IMR-90 (cell line): ENCODE data around the gene MED12L. TPM values are rescaled to one million over a fixed set of nuclear protein-coding genes. Genes with fewer than 3 reads are reported as not detected.

ENCODE experiments used
- ATAC-seq: fragments of 200-7000 bp; cut with Tn5 transposase; 2 replicates; pipeline ENCODE4 v1.9.1; 2020; ENCODE audit warnings: low read depth, mild to moderate bottlenecking, moderate library complexity
- BruUV-seq: library from RNA; stranded (reverse); fragments of 400-500 nt; replicated peaks from 2 replicates; lab custom pipeline; 2021; lab: Mats Ljungman, UMichigan
- CTCF ChIA-PET: fragments of 300-600 bp; formaldehyde crosslinking; extraction: SDS; loops from one replicate; lab custom pipeline; 2021; ENCODE audit warnings: antibody characterized with exemption; lab: Yijun Ruan, JAX
- POLR2A ChIA-PET: fragments of 300-600 bp; sonication (Branson Sonifier 250); formaldehyde crosslinking; loops from one replicate; lab custom pipeline; 2022; ENCODE audit warnings: antibody characterized with exemption; ENCODE audit not compliant: unreplicated experiment; lab: Charles Lee
- DNase-seq: peaks from one replicate; pipeline ENCODE4 v3.0.0; 2013
- H2AFZ ChIP-seq: replicated peaks from 2 replicates; pipeline ENCODE3; 2013; ENCODE audit warnings: low read length, mild to moderate bottlenecking; ENCODE audit not compliant: poor library complexity
- H2AK5ac ChIP-seq: 2 replicates; pipeline ENCODE4 v1.6.1; 2013; ENCODE audit warnings: low read depth, low read length, inconsistent platforms
- H2AK9ac ChIP-seq: replicated peaks from 2 replicates; pipeline ENCODE3; 2013; ENCODE audit warnings: mild to moderate bottlenecking, low read depth, low read length, moderate library complexity; ENCODE audit not compliant: poor library complexity
- H2BK120ac ChIP-seq: 2 replicates; pipeline ENCODE4 v1.6.1; 2013; ENCODE audit warnings: low read depth, low read length, inconsistent platforms
- H2BK15ac ChIP-seq: 3 replicates; pipeline ENCODE4 v1.6.1; 2013; ENCODE audit warnings: low read depth, low read length, inconsistent platforms
- H2BK20ac ChIP-seq: 2 replicates; pipeline ENCODE4 v1.6.1; 2013; ENCODE audit warnings: low read depth, mild to moderate bottlenecking, inconsistent platforms, low read length, moderate library complexity
- H2BK5ac ChIP-seq: 2 replicates; pipeline ENCODE4 v1.6.1; 2013; ENCODE audit warnings: mild to moderate bottlenecking, low read depth, low read length, inconsistent platforms; ENCODE audit not compliant: poor library complexity, severe bottlenecking
- H3K14ac ChIP-seq: replicated peaks from 2 replicates; pipeline ENCODE4 v1.6.1; 2013; ENCODE audit warnings: low read depth, low read length, inconsistent platforms
- H3K18ac ChIP-seq: 2 replicates; pipeline ENCODE4 v1.6.1; 2013; ENCODE audit warnings: low read depth, low read length, control low read depth
- H3K23ac ChIP-seq: 2 replicates; pipeline ENCODE4 v1.6.1; 2013; ENCODE audit warnings: low read depth, low read length, inconsistent platforms
- H3K27ac ChIP-seq: 2 replicates; pipeline ENCODE4 v1.5.1; 2013; ENCODE audit warnings: mild to moderate bottlenecking, control low read depth, low read length; ENCODE audit not compliant: insufficient read depth
- H3K27me3 ChIP-seq: 2 replicates; pipeline ENCODE4 v1.6.1; 2013; ENCODE audit warnings: low read length; ENCODE audit not compliant: control insufficient read depth, insufficient read depth
- H3K36me3 ChIP-seq: 2 replicates; pipeline ENCODE4 v1.6.1; 2013; ENCODE audit warnings: low read length, mixed read lengths; ENCODE audit not compliant: control insufficient read depth, insufficient read depth
- H3K4ac ChIP-seq: 2 replicates; pipeline ENCODE4 v1.6.1; 2013; ENCODE audit warnings: low read depth, low read length, inconsistent platforms
- H3K4me1 ChIP-seq: 2 replicates; pipeline ENCODE4 v1.6.1; 2013; ENCODE audit warnings: low read length, mixed read lengths; ENCODE audit not compliant: control insufficient read depth, insufficient read depth
- H3K4me2 ChIP-seq: 2 replicates; pipeline ENCODE4 v1.6.1; 2013; ENCODE audit warnings: low read depth, mild to moderate bottlenecking, control low read depth, low read length, moderate library complexity
- H3K4me3 ChIP-seq: 2 replicates; pipeline ENCODE4 v1.5.1; 2013; ENCODE audit warnings: low read depth, mild to moderate bottlenecking, control low read depth, low read length, moderate library complexity; ENCODE audit not compliant: insufficient read depth
- H3K56ac ChIP-seq: 2 replicates; pipeline ENCODE4 v1.6.1; 2013; ENCODE audit warnings: low read length, inconsistent platforms; ENCODE audit not compliant: insufficient read depth; ENCODE audit errors: extremely low read depth
- H3K79me1 ChIP-seq, 2 experiments: 2 replicates each; pipeline ENCODE4 v1.6.1; 2013; ENCODE audit warnings: low read length in 2 of 2, inconsistent platforms in 1 of 2, low read depth in 1 of 2
- H3K9ac ChIP-seq: 2 replicates; pipeline ENCODE4 v1.6.1; 2013; ENCODE audit warnings: low read depth, low read length, control low read depth
- H3K9me1 ChIP-seq: 2 replicates; pipeline ENCODE4 v1.6.1; 2013; ENCODE audit warnings: low read length, inconsistent platforms; ENCODE audit not compliant: insufficient read depth
- H3K9me3 ChIP-seq: 2 replicates; pipeline ENCODE4 v1.6.1; 2013; ENCODE audit warnings: low read length; ENCODE audit not compliant: control insufficient read depth, insufficient read depth
- H4K20me1 ChIP-seq: 2 replicates; pipeline ENCODE4 v1.6.1; 2013; ENCODE audit warnings: low read length, inconsistent platforms; ENCODE audit not compliant: insufficient read depth
- H4K5ac ChIP-seq: 2 replicates; pipeline ENCODE4 v1.6.1; 2013; ENCODE audit warnings: mild to moderate bottlenecking, low read depth, low read length, control low read depth
- H4K8ac ChIP-seq, 2 experiments: 2 replicates each; pipeline ENCODE4 v1.6.1; 2013; ENCODE audit warnings: low read depth in 2 of 2, low read length in 2 of 2, control low read depth in 1 of 2, inconsistent platforms in 1 of 2
- H4K91ac ChIP-seq: 2 replicates; pipeline ENCODE4 v1.6.1; 2013; ENCODE audit warnings: low read depth, low read length, inconsistent platforms; ENCODE audit not compliant: insufficient read depth
- BHLHE40 ChIP-seq: fragments of 150-350 bp; IDR thresholded peaks from 2 replicates; pipeline ENCODE4 v1.6.1; 2016; ENCODE audit warnings: mild to moderate bottlenecking, low read depth, low read length
- CEBPB ChIP-seq: IDR thresholded peaks from 2 replicates; pipeline ENCODE4 v1.6.1; 2012; ENCODE audit warnings: low read depth, low read length, improper control_type of control experiment
- CHD1 ChIP-seq: IDR thresholded peaks from 2 replicates; pipeline ENCODE4 v1.6.1; 2012; ENCODE audit warnings: low read depth, low read length, improper control_type of control experiment
- MAZ ChIP-seq: IDR thresholded peaks from 2 replicates; pipeline ENCODE4 v1.6.1; 2012; ENCODE audit warnings: low read depth, mild to moderate bottlenecking, low read length, improper control_type of control experiment, moderate library complexity, borderline replicate concordance
- MXI1 ChIP-seq: IDR thresholded peaks from 2 replicates; pipeline ENCODE4 v1.6.1; 2012; ENCODE audit warnings: low read depth, mild to moderate bottlenecking, low read length, moderate library complexity, borderline replicate concordance
- RCOR1 ChIP-seq: IDR thresholded peaks from 2 replicates; pipeline ENCODE4 v1.6.1; 2012; ENCODE audit warnings: mild to moderate bottlenecking, low read length, improper control_type of control experiment; ENCODE audit not compliant: insufficient replicate concordance
- WGBS, 2 experiments: methylation state at CpG; one replicate each; pipeline versions ENCODE4 v1.1.5 to v1.1.7; 2013; ENCODE audit warnings: missing lambda C conversion rate in 2 of 2; ENCODE audit not compliant: insufficient read length in 1 of 2; ENCODE audit errors: extremely low coverage in 2 of 2; 5-methylcytosine and 5-hydroxymethylcytosine counted together
- dilution Hi-C: fragments of 300-500 bp; cut with HindIII; formaldehyde crosslinking; loops from one replicate; pipeline ENCODE4 v1.14.3; 2018; ENCODE audit warnings: low sequenced_read_pairs; ENCODE audit not compliant: unreplicated experiment
- in situ Hi-C: fragments of 300-500 bp; cut with MboI; formaldehyde crosslinking; loops from 3 replicates; pipeline ENCODE4 v1.14.3; 2019; ENCODE audit warnings: low sequenced_read_pairs, inconsistent platforms, mixed read lengths
- intact Hi-C: fragments of 100-400 bp; cut with micrococcal nuclease; formaldehyde crosslinking; loops from 2 replicates; pipeline ENCODE4 v1.10.0; 2022
- polyA plus RNA-seq, 3 experiments: library from polyadenylated mRNA; depleted of rRNA; stranded (reverse); fragments of >200 nt; gene quantifications; 2 replicates each; pipeline ENCODE4 v1.2.3, GENCODE V29; 2012; ENCODE audit warnings: low replicate concordance in 1 of 3
- total RNA-seq: library from RNA; depleted of rRNA; stranded (reverse); fragments of >200 nt; gene quantifications from 2 replicates; pipeline ENCODE4 v1.2.3, GENCODE V29; 2012
- TF ChIP-seq, protein P1 (sequence below): fragments of 150-350 bp; IDR thresholded peaks from 2 replicates; pipeline ENCODE4 v1.6.1; 2017; ENCODE audit warnings: mild to moderate bottlenecking, antibody characterized with exemption, low read length, low read depth

Gene MED12L
- total and polyA plus RNA-seq, 2 of the 4 experiments (the other 2 are of a cell fraction): 0.05 to 0.18 TPM

DNA sequence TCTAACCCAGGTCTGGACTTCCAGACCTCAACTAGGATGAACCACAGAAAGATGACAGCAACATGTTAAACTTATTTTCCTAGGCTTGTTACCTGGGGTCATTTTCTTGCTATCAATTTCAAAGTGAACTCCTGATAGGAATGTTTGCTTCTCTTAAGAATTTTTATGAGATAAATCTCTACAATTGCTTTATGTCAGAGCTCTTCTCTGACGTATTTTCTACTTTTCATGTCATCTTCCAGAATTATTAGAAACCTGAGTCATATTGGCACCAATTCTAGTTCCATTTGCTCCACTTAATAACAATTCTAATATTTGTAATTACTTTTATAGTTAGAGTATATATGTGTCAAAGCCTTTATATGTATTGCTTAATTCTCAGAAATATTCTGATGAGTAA, 377.5 kb downstream of the MED12L start:
- BruUV-seq: no TSS peak
- Histone ChIP-seq H2BK20ac (no peak overlapping the region), H2BK5ac (no peak overlapping the region), H3K14ac (no peak overlapping the region), H3K9ac (no peak overlapping the region), H3K56ac (no peak overlapping the region), H3K27me3 (peaks cover 26% of the 10 kb centered on the region), H2AFZ (no peak overlapping the region), H4K91ac (no peak overlapping the region), H3K79me1 (no peaks in the 10 kb centered on the region), H3K27ac (no peak overlapping the region), H3K9me3 (no peaks in the 10 kb centered on the region), H2AK5ac (no peak overlapping the region), H3K36me3 (no peaks in the 10 kb centered on the region), H4K5ac (no peak overlapping the region), H3K9me1 (no peaks in the 10 kb centered on the region; the same call in 1 of the 2 replicates), H2BK120ac (no peak overlapping the region), H2BK15ac (no peak overlapping the region), H2AK9ac (no peak overlapping the region), H3K4ac (no peak overlapping the region), H4K8ac (no peak overlapping the region), H3K23ac (no peak overlapping the region), H4K20me1 (no peaks in the 10 kb centered on the region), H3K4me1 (no peaks in the 10 kb centered on the region), H3K18ac (no peak overlapping the region), H3K4me2 (no peak overlapping the region), H3K4me3 (no peak overlapping the region)
- ATAC-seq (no peak), DNase-seq (no peak)
- no CpG with 5 or more reads among the region's 1 CpG for WGBS, 2 experiments
- TF ChIP-seq, protein P1, sequence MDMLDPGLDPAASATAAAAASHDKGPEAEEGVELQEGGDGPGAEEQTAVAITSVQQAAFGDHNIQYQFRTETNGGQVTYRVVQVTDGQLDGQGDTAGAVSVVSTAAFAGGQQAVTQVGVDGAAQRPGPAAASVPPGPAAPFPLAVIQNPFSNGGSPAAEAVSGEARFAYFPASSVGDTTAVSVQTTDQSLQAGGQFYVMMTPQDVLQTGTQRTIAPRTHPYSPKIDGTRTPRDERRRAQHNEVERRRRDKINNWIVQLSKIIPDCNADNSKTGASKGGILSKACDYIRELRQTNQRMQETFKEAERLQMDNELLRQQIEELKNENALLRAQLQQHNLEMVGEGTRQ: no peak
- TF ChIP-seq MXI1: no peak
- TF ChIP-seq BHLHE40: no peak
- TF ChIP-seq MAZ: no peak
- TF ChIP-seq CHD1: no peak
- TF ChIP-seq RCOR1: no peak
- TF ChIP-seq CEBPB: no peak
- in situ Hi-C loops (no loop called here), dilution Hi-C loops (no loop called here), intact Hi-C loops (loop anchor here (10.0 kb wide), 1 partner anchor 168 kb away; no protein-coding TSS in a partner anchor)
- ChIA-PET POLR2A (no interaction called here), CTCF (interaction anchor here (0.7 kb wide), 1 partner anchor 23 kb away, joined by 3 read pairs; no protein-coding TSS in a partner anchor)
